HG03575 (cell line): ENCODE measurements around the gene EVX1.

Source experiments
- ATAC-seq: cut with Tn5 transposase; IDR thresholded peaks from one replicate; pipeline ENCODE4 v1.9.1; 2021; ENCODE audit not compliant: unreplicated experiment, insufficient number of reproducible peaks, low FRiP score; ENCODE audit errors: extremely low read depth

Gene EVX1

DNA sequence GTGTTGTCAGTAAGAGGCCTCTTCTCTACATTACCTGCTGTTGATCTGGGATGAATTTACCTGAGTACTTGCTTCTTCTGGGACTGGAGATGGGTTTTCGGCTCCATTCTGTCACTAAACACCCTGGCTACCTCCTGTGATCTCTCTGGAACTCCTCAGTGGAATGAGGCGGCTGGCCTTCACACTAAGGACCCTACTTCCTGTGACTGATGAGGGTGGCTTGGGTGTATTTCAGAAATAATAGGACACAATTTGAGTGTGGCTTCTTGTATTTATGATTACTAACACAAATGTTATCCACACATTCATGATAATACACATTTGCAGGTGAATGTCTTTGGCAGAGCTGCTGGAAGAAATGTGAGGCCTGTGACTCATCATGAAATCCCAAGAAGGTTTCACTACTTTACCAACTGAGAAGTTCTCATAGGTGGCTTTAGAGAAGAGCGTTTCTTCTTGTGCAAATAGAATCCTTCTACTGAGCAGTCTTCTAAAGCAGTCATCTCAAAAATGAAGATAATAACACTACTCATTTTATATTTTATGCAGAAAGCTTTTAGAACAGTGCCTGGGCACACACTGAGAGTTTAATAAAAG is 21.3 kb upstream of the EVX1 start:
- ATAC-seq: no peak

DNA sequence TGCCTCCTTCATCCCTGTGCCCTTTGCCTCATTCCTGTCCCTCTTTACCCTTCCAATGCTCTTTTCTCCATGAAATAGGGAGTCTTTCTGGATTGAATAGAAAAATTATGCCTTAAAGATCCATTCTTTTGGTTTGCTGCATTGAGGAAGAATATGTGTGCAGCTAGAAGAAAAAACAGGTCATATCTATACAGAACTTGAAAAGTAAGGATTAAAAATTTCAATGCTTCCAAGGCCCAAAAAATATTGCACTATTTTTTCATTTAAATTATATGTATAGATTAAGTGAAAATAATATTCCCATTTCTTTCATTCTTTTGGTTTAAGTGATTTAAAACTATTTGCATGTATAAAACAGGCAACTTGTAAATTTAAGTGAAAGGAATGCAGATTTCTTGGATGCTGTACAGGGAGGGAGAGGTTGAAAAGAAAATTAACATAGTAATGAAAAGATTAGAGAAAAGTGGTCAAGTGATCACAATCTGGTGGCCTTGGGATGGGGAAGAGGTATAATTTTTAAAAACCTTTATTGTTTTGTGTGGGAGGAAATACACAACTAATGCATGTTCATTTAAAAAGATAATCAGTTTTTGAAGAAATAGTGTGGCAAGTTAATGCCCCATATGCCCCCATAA is 18.5 kb upstream of the EVX1 start:
- ATAC-seq: no peak

DNA sequence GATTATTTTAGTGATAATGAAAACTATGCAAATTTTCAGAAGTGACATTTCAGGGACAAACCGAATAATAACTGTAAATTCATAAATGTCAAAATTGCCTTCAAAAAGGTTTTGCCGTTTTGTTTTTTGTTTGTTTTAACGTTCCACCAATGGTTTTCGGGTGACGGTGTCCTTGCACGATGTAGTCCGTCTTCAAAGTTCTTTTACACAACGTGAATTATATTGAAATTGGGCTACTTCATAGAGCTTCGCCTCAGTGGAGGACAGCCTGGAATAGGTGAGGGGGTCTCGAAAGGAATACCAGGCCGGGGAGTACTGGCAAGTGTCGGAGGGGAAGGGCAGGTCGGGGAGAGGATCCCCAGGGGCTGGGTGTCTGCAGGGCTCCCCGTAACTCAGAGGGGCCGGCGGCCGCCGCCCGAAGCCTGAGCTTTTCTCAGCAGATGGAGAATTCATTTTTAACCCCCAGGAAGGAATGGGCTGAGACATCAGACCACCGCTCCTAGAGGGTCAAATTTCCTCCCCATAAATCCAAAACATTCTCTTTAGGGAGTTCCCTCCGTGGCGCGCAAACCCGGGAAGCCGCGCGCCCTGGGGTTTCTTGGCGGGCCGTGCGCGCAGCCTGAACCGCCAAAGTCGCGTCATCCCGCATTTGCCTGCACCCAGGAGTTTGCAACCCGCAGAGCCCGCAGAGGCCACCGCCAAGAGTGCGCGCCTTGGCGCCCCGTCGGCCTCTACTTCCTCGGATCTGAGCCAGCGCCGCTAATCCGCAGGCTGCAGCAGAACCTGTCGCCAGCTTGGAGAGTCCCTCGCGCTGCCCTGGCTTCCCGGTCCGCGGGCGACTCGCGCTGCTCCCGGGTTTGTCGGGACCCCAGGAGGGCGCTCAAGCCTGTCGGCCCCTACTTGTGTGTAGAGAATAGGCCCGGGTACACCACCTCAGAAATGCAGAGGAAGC is 17.3 kb upstream of the EVX1 start:
- ATAC-seq: no peak

DNA sequence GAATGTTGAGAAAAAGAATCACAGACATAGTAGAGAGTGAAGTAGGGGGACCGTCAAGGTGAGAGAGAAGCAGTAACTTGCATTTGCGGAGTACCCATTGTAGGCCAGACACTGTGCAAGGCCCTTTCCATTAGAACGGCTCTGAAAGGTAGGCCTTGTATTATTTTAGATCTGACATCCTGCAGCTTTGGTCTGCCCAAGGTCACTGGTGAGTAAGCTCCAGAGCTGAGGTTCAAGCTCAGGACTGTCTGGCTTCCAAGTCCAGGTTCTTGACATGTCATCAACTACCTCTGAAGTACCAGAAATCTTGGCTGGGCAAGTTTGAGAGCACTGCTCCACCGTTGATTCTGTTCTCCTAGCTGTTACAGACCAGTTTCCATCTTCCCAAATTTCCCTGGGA is 13.2 kb upstream of the EVX1 start:
- no peak for ATAC-seq

DNA sequence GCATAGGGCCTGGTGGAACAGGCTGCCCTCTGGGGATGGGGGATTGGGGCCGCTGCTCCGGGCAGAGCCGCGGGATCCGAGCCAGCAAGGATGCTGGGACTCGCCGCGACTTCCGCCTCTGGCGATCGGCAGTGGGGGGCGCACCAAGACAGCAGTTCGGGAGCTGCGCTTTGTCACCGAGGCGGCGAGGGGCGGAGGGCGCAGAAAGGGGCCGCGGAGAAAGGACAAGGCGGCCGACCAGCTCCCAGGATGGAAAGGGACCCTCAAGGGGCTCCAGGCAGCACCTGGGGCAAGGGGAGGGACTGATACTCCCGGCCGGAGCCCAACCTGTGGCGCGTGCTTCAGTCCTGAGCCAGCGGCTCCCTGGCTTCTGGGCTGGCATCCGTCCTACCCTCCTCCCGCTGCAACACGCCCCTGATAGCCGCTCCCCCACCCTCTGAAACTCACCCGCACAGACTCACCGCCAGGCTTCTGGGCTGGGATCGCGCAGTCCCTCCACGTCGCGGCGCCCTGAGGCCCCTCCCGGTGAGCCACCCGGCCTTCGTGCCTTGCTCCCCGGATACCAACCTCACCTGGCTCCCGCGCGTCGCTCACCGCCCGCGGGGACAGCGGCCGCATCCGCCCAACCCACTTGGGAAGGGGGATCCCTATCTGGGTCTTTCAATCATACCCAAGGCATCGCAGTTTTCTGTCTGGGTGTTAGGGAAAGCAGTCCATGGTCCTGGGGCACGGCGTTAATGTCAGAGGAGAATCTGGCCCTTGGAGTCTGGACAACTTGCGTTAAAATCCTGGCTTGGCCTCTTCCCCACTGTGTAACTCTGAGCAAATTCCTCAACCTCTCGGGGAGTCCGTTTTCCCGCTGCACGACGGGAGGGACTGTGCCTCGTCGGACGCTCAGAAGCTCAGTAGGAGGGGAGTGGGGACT is 7.0 kb upstream of the EVX1 start:
- no peak for ATAC-seq

DNA sequence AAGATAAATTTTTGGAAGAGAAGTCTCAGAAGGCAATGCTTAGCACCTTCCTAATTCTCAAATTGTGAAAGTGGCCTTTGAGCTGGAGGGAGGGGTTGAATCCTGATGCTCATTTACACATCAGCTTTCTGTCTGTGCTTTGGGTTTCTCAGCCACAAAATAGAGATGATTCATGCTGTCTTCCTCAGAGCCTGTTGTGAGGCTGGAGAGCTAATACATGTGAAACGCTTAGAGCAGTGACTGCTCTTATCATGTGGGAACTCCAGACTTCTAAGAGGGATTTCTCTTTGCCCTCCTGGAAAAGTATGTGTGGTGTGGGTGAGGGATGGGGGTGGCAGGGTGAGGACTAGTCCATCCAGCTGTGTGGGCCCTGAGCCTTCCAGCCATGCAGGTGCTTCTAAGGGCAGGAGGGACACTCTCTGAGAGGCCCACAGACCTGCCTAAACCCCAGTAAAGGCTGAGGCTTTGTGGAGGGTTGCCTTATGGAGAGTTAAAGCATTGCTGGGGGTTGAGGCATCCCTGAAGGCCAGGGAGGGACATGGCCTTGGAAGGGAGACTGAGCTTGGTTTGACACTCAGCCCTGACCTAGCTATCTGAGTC is 4.8 kb upstream of the EVX1 start:
- ATAC-seq: no peak

DNA sequence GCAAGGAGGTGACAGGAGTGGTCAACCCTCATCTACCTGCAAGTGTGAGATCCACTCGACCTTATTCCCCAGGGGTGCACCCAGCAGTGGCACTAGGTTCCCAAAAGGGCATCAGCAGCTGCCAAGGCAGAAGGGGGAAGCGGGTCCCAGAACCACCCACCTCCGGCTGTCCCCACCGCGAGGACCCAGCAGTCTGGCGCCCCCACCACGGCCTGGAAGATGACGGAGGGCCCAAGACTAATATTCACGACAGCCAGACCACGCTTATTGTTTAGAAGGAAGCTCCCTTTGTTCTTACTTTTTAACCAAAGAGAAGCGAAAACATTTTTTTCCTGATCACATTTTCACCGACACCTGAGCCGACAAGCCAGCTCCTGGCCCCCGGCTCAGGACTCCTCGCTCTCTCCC is 3.6 kb upstream of the EVX1 start:
- no peak for ATAC-seq

DNA sequence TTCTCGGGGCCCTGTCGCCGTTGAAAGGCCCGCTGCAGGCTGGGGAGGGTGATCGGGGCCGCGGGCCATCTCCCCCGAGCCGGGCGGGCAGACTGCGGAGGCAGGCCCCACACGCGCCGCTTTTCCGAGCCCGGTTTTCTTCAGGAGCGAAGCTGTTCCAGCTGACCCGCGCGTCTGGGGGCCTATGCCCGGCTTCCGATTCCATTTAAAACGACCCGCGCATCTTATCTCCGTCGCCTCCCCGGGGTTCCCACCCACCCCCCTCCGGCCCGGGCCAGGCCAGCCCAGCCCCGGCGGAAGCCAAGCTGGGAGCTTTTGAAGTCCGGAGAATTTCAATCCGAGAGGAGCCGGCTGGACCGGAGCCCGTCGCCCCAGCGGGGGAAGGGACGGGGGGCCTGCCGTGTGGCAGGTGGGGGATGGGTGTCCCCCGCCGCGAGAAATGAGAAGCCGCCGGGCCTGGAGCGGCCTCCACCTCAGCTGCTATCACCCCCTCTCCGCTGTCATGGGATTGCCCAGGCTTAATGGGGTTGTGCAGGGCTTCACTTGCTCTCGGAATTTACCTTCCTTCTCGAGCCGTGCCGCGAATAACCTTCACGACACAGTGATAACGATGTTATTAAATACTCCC is 3.1 kb upstream of the EVX1 start:
- no peak for ATAC-seq

DNA sequence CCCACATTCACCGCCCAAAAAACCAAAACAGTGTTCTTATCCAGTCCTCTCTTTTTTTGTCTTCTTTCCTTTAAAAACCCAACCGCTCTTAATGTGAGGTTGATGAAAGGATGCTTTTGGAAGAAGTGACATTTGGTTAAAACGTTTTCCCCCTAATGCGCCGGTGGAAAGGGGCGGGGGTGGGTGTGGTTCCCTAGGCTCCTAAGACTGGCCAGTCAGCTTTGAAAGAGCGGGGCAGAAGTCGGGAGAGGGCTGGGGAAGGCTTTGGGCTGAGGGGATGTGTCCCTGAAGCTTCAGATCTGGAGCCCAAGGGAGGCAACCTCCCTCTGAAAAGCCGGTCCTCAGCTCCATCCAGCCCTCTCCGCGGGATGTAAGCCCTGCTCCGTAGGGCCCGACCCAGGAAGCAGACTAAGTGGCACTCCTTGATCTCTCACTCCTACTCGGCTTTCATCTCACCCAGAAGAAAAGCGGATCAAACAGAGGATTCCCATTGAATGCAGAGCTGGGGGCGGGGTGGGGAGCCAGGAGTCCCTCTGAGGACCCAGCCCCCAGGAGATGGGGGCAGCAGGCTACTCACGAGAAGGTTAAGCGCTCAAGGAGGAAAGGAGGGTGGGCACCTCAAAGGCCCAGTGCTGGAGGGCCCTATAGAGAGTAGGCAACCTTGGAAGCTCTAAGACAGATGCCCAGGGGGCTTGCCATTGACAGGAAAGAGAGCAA is 2.4 kb upstream of the EVX1 start:
- ATAC-seq: no peak

DNA sequence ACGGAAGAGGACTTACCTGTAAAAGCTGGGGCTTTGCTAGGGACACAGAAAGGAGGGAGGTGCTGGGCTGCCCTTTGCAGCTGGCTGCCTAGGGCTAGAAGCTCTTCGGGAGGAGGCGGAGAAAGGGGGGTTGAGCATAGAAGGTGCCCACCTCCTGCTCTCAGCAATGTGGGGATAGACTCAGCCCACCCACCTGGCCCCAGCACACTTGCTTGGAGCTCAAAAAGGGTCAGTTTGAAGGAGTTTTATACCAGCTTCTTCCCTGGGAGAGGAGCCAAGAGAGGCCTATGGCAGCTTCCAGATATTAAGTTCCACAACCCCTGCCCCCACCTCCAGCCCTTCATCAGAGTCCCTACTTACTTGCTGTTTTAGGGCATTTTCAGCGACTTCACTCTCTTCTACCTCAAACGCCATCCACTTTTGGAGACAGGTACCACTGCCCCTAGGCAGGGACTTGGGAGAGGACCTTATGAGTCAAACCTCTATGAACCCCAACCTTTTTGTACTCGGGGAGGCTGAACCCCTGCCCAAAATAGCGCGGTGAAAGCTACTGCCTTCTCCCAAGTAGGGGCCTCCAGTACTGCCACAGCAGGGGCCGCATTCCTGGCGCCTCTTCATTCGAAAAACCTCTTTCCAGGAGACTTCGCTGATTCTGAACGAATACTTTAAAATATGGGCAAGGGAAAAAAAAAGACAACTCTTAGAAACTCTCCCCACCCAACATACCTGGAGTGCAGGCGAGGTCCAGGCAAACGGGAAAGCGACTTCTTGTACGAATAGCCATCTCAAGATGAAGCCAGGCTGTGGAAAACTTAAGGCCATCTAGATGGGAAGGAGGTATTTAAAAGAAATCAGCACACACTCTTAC is 1.2 kb upstream of the EVX1 start:
- no peak for ATAC-seq

DNA sequence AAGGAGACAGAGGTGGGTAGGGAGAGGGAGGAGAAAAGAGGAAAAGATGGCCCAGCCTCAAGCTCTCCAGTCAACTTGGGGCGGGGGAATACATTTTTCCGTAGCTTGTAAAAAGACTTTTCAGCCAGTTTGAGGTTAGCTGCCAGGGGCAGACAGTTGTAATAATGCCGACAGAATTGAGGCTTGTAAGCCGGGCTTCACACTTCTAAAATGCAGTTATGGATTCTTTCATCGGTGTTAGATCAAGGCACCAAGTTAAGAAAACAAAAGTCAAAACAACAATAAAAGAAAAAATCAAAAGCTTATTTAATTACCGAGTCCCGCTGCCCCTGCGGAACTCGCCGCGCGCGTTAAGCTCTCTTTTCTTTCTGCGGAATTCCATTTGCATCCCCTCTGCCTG is 448 bp upstream of the EVX1 start:
- ATAC-seq: no peak

DNA sequence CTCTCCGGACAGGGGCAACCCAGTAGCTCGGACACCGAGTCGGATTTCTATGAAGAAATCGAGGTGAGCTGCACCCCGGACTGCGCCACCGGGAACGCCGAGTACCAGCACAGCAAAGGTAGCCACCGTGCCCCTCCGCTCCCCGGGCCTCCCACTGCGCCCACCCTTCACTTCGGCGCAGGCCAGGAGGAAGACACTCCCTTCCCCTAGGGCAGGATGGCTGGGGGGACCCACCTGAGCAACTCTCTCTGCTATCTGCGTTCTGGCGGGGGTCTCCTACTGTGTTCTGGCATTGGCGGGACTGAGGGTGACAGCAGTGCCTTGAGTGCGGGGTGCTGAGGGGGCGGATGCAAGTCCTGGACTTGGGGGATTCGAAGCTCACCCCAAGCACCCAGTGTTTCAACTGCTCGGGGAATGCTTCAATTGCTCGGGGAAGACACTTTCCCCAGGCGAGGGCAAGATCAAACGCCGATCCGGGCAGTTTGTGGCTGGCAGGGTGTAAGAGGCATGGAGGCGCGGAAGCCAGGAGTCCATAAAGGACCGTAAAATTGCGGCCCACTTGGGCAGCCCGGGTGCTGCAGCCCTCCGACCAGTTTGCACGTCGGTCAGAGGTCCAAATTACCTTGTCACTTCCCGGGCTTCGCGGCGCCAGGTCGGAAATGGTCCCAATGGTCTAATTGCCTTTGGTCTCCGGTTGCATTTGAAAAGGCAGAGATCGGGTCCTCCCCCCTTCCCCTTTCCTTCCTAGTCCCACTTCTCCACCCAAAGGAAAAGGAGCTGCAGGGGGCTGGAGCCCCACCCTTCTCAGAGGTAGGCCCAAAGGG is 950 bp downstream of the EVX1 start:
- no peak for ATAC-seq

DNA sequence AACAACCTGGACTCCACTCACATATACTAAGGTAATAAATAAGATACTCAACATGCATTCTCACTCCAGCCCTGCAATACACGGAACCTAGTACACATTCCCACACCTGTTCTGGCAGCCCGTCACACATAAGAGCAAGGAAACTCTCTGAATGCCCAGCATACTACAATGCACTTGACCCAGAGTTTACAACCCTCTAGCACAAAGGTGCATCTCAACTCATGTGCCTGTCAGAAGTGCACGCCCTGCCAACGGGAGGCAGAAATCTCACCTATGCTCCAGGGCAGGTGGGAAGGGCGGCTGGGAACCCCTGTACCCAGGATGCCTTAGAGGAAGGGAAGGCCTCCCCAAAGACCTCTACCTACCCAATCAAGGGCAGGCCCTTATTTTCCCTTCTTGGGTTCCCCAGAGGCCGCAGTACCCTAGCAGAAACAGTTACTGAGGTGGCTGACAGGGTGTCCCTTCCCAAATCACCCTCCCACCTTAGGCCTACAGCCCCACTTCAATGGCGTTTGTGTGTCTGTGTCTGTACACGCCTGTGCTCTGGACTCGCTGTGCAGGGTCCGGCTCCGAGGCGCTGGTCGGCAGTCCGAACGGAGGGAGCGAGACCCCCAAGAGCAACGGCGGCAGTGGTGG is 2.0 kb downstream of the EVX1 start:
- ATAC-seq: no peak

DNA sequence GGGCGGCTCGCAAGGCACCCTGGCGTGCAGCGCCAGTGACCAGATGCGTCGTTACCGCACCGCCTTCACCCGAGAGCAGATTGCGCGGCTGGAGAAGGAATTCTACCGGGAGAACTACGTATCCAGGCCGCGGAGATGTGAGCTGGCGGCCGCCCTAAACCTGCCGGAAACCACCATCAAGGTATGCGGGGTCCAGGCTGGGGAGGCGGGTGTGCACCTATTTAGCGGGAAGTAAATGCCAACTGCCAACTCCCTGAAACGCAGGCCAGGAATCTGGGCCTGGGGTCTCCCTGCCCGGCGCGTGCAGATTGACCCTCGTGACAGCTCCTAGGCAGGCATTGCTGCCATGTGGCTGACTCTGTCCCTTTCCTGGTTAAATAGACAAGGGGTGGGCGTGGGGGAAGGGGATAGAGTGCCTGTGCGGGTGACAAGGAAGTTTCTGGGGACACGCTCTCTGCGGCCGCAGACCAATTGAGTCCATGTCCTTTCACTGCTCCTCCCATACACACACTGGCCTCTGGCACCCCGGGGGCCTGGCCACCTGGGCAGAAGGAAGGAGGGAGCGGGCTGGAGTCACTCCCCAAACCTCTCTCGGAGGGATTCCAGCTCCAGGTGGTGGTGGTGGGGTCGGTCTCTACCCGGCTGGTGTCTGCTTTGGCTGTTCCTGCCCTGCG is 2.7 kb downstream of the EVX1 start:
- ATAC-seq: no peak
